Trophoblast cell (in vitro differentiated cells and primary cell): ENCODE results near the gene PRKCG.

ENCODE experiments used
- DNase-seq, 2 donors: peaks; one replicate each; pipeline ENCODE4 v3.0.0-alpha.2; 2016
- H2AFZ ChIP-seq: 2 replicates; pipeline ENCODE4 v1.6.1; 2013; ENCODE audit warnings: low read length, moderate library complexity, mild to moderate bottlenecking; ENCODE audit not compliant: insufficient read depth, poor library complexity
- H2AK5ac ChIP-seq: 2 replicates; pipeline ENCODE4 v1.6.1; 2013; ENCODE audit warnings: mild to moderate bottlenecking, low read length
- H2BK120ac ChIP-seq: 2 replicates; pipeline ENCODE4 v1.6.1; 2013; ENCODE audit warnings: low read length, mild to moderate bottlenecking, moderate library complexity; ENCODE audit not compliant: insufficient read depth, poor library complexity
- H2BK12ac ChIP-seq: 2 replicates; pipeline ENCODE4 v1.6.1; 2013; ENCODE audit warnings: mild to moderate bottlenecking, low read length, moderate library complexity
- H2BK5ac ChIP-seq: 2 replicates; pipeline ENCODE4 v1.6.1; 2013; ENCODE audit warnings: low read length, low read depth, moderate library complexity, mild to moderate bottlenecking; ENCODE audit not compliant: poor library complexity
- H3K14ac ChIP-seq: 2 replicates; pipeline ENCODE4 v1.6.1; 2013; ENCODE audit warnings: mild to moderate bottlenecking, low read length
- H3K18ac ChIP-seq: 2 replicates; pipeline ENCODE4 v1.6.1; 2013; ENCODE audit warnings: mild to moderate bottlenecking, low read length
- H3K23ac ChIP-seq: 2 replicates; pipeline ENCODE4 v1.6.1; 2013; ENCODE audit warnings: low read length
- H3K27ac ChIP-seq: 2 replicates; pipeline ENCODE4 v1.5.1; 2013; ENCODE audit warnings: low read depth, mild to moderate bottlenecking, inconsistent platforms, low read length, moderate library complexity
- H3K27me3 ChIP-seq: 2 replicates; pipeline ENCODE4 v1.6.1; 2013; ENCODE audit warnings: inconsistent platforms, mild to moderate bottlenecking, low read length, moderate library complexity; ENCODE audit not compliant: insufficient read depth
- H3K36me3 ChIP-seq, 2 experiments: 1 replicate in 1 of 2; 2 replicates in 1 of 2; pipeline ENCODE4 v1.6.1; 2013; ENCODE audit warnings: low read length in 2 of 2, mild to moderate bottlenecking in 2 of 2, moderate library complexity in 1 of 2; ENCODE audit not compliant: insufficient read depth in 2 of 2, control insufficient read depth in 1 of 2
- H3K4ac ChIP-seq: 2 replicates; pipeline ENCODE4 v1.6.1; 2013; ENCODE audit warnings: low read depth, mild to moderate bottlenecking, low read length, moderate library complexity
- H3K4me1 ChIP-seq, 2 experiments: 1 replicate in 1 of 2; 2 replicates in 1 of 2; pipeline ENCODE4 v1.6.1; 2013; ENCODE audit warnings: low read length in 2 of 2, mild to moderate bottlenecking in 2 of 2, moderate library complexity in 1 of 2; ENCODE audit not compliant: insufficient read depth in 2 of 2, control insufficient read depth in 1 of 2
- H3K4me2 ChIP-seq: 2 replicates; pipeline ENCODE4 v1.6.1; 2013; ENCODE audit warnings: inconsistent platforms, mild to moderate bottlenecking, low read length, moderate library complexity
- H3K4me3 ChIP-seq: 2 replicates; pipeline ENCODE4 v1.5.1; 2013; ENCODE audit warnings: mild to moderate bottlenecking, low read depth, low read length, inconsistent platforms
- H3K79me1 ChIP-seq: one replicate; pipeline ENCODE4 v1.6.1; 2013; ENCODE audit warnings: low read length
- H3K79me2 ChIP-seq: 2 replicates; pipeline ENCODE4 v1.6.1; 2013; ENCODE audit warnings: low read length, mild to moderate bottlenecking; ENCODE audit not compliant: control insufficient read depth, insufficient read depth, poor library complexity
- H3K9ac ChIP-seq: 2 replicates; pipeline ENCODE4 v1.6.1; 2013; ENCODE audit warnings: mild to moderate bottlenecking, low read length
- H3K9me3 ChIP-seq: 2 replicates; pipeline ENCODE4 v1.6.1; 2013; ENCODE audit warnings: low read depth, mild to moderate bottlenecking, control low read depth, inconsistent platforms, low read length; ENCODE audit not compliant: insufficient read depth
- H4K12ac ChIP-seq: 2 replicates; pipeline ENCODE4 v1.6.1; 2013; ENCODE audit warnings: low read depth, mild to moderate bottlenecking, low read length, moderate library complexity
- H4K8ac ChIP-seq: 2 replicates; pipeline ENCODE4 v1.6.1; 2013; ENCODE audit warnings: low read depth, mild to moderate bottlenecking, low read length, moderate library complexity
- H4K91ac ChIP-seq: one replicate; pipeline ENCODE4 v1.6.1; 2013; ENCODE audit warnings: low read depth, mild to moderate bottlenecking, low read length, moderate library complexity
- WGBS: extraction: QIAGEN DNeasy Blood & Tissue Kit; methylation state at CpG from one replicate; pipeline ENCODE4 v1.1.7; 2013; ENCODE audit warnings: missing lambda C conversion rate; ENCODE audit not compliant: insufficient read length, insufficient coverage; ENCODE audit errors: extremely low coverage; 5-methylcytosine and 5-hydroxymethylcytosine counted together

The PRKCG gene

GRCh38 chr19:53894707-53895106, 12.7 kb downstream of the PRKCG start:
- Histone ChIP-seq H3K4me1 (peaks cover 2 to 4% of the 10 kb centered on the region in 2 experiments), H4K12ac (no peak overlapping the region), H3K9me3 (no peaks in the 10 kb centered on the region), H3K18ac (no peak overlapping the region), H3K4ac (no peak overlapping the region), H2AK5ac (no peak overlapping the region), H3K4me3 (no peak overlapping the region), H3K27me3 (no peaks in the 10 kb centered on the region), H3K4me2 (no peak overlapping the region), H3K9ac (no peak overlapping the region), H3K23ac (no peak overlapping the region), H2BK120ac (no peak overlapping the region), H3K27ac (no peak overlapping the region), H3K14ac (no peak overlapping the region), H4K8ac (no peak overlapping the region), H3K79me1 (no peaks in the 10 kb centered on the region), H2BK12ac (no peak overlapping the region), H3K79me2 (no peaks in the 10 kb centered on the region), H4K91ac (no peak overlapping the region), H2AFZ (no peak overlapping the region), H2BK5ac (no peak overlapping the region), H3K36me3 (no peaks in the 10 kb centered on the region)
- no peak for DNase-seq
- no CpG with 5 or more reads among the region's 9 CpGs for WGBS

DNA sequence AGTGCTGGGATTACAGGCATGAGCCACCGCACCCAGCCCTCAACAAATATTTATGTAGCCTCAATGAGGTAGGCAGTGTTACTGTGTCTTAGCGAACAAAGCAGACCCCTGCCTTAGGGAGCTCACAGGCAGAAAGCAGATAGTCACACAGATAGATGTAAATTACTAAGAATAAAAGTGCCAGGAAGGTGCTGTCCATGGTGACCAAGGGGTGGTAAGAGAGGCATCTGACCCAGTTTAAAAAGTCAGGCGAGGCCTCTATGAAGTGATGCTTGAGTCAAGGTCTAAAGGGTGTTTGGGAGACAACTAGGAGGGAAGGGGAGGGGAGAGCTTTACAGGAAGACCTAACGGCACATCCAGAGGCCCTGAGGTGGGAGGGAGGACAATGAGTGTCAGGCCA, 14.7 kb downstream of the PRKCG start:
- Histone ChIP-seq H2BK120ac (no peak overlapping the region), H3K79me2 (no peaks in the 10 kb centered on the region), H3K18ac (no peak overlapping the region), H3K79me1 (no peaks in the 10 kb centered on the region), H3K4me3 (no peak overlapping the region), H3K9me3 (no peaks in the 10 kb centered on the region), H3K14ac (no peak overlapping the region), H3K36me3 (no peaks in the 10 kb centered on the region), H2BK5ac (no peak overlapping the region), H3K27me3 (no peaks in the 10 kb centered on the region), H4K91ac (no peak overlapping the region), H3K4ac (no peak overlapping the region), H3K23ac (no peak overlapping the region), H3K9ac (no peak overlapping the region), H2AK5ac (no peak overlapping the region), H2BK12ac (no peak overlapping the region), H4K8ac (no peak overlapping the region), H3K27ac (no peak overlapping the region), H3K4me2 (no peak overlapping the region), H3K4me1 (peaks cover 2 to 4% of the 10 kb centered on the region in 2 experiments), H4K12ac (no peak overlapping the region), H2AFZ (no peak overlapping the region)
- no CpG with 5 or more reads among the region's 4 CpGs for WGBS
- no peak for DNase-seq

GRCh38 chr19:53897459-53897858, 15.5 kb downstream of the PRKCG start:
- Histone ChIP-seq H4K12ac (no peak overlapping the region), H2AFZ (no peak overlapping the region), H2BK120ac (no peak overlapping the region), H3K27ac (no peak overlapping the region), H4K8ac (no peak overlapping the region), H3K9ac (no peak overlapping the region), H3K18ac (no peak overlapping the region), H2BK5ac (no peak overlapping the region), H3K79me1 (no peaks in the 10 kb centered on the region), H3K4me1 (peaks cover 2 to 4% of the 10 kb centered on the region in 2 experiments), H3K4me2 (no peak overlapping the region), H4K91ac (no peak overlapping the region), H3K79me2 (no peaks in the 10 kb centered on the region), H3K14ac (no peak overlapping the region), H3K27me3 (no peaks in the 10 kb centered on the region), H3K23ac (no peak overlapping the region), H2AK5ac (no peak overlapping the region), H3K9me3 (no peaks in the 10 kb centered on the region), H3K36me3 (no peaks in the 10 kb centered on the region), H3K4me3 (no peak overlapping the region), H3K4ac (no peak overlapping the region), H2BK12ac (no peak overlapping the region)
- no peak for DNase-seq
- no CpG with 5 or more reads among the region's 4 CpGs for WGBS

DNA sequence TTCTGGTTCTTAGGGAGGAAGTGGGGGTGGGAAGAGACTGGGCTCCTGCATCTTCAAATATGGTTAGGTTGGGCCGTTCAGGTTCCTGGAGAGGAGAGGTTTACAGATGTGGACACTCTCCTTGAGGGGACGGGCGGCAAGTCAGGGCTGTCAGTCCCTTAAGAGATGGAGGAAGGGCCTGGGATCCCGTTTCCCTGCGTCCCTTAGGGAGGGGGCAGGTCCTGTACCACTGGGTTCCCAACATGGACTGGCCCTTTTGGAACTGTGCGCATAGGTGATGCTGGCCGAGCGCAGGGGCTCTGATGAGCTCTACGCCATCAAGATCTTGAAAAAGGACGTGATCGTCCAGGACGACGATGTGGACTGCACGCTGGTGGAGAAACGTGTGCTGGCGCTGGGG, 16.2 kb downstream of the PRKCG start:
- Histone ChIP-seq H4K91ac (no peak overlapping the region), H2AFZ (no peak overlapping the region), H3K18ac (no peak overlapping the region), H3K9me3 (no peaks in the 10 kb centered on the region), H4K12ac (no peak overlapping the region), H3K79me1 (no peaks in the 10 kb centered on the region), H3K9ac (no peak overlapping the region), H2BK5ac (no peak overlapping the region), H3K36me3 (no peaks in the 10 kb centered on the region), H4K8ac (no peak overlapping the region), H2BK120ac (no peak overlapping the region), H3K23ac (no peak overlapping the region), H3K4me1 (peaks cover 2 to 4% of the 10 kb centered on the region in 2 experiments), H3K4me3 (no peak overlapping the region), H3K14ac (no peak overlapping the region), H3K27ac (no peak overlapping the region), H3K27me3 (no peaks in the 10 kb centered on the region), H3K4me2 (no peak overlapping the region), H3K4ac (no peak overlapping the region), H2BK12ac (no peak overlapping the region), H3K79me2 (no peaks in the 10 kb centered on the region), H2AK5ac (no peak overlapping the region)
- DNase-seq: no peak
- no CpG with 5 or more reads among the region's 16 CpGs for WGBS
